Measurements from ENCODE around the gene PRKCH.
A peak's percentile ranks its signal among the peaks of the same experiment; 100 is the strongest.

PRKCH gene

DNA sequence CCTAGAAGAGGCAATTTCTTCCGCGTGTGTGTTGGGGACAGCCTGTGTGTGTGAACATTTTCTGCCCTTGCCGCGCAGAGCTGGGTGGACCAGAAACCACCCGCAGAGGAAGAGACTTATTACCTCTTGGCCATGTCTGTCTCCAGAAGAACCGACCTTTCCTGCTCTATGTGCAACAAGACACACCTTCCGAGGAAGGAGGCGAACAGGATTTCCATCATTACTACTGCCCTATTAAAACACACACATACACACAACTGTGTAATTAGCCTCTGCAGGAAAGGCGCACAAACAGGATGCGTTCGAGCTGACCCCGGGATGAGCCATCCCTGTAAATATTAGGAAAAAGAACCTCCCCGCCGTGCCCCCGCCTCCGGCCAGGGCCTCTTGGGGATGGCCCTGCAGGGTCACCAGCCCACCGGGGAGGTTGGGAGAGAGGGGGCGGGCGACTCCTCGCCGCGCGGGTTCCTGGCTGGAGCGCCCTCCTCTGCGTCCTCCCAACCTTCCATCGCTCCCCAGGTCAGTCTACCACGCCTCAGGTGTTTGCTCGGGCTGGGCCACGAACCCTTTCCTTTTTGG lies 484 bp upstream of the PRKCH start:
- no peak for DNase-seq (ENCODE audit: low read depth)
- peak overlapping the region; percentile 56 for H3K4me3 ChIP-seq (ENCODE audit: low read depth, low read length)
- TF ChIP-seq, protein P1, sequence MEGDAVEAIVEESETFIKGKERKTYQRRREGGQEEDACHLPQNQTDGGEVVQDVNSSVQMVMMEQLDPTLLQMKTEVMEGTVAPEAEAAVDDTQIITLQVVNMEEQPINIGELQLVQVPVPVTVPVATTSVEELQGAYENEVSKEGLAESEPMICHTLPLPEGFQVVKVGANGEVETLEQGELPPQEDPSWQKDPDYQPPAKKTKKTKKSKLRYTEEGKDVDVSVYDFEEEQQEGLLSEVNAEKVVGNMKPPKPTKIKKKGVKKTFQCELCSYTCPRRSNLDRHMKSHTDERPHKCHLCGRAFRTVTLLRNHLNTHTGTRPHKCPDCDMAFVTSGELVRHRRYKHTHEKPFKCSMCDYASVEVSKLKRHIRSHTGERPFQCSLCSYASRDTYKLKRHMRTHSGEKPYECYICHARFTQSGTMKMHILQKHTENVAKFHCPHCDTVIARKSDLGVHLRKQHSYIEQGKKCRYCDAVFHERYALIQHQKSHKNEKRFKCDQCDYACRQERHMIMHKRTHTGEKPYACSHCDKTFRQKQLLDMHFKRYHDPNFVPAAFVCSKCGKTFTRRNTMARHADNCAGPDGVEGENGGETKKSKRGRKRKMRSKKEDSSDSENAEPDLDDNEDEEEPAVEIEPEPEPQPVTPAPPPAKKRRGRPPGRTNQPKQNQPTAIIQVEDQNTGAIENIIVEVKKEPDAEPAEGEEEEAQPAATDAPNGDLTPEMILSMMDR (conservative IDR thresholded peaks at IDR 0.05; ENCODE audit: low read depth, low read length): no peak

DNA sequence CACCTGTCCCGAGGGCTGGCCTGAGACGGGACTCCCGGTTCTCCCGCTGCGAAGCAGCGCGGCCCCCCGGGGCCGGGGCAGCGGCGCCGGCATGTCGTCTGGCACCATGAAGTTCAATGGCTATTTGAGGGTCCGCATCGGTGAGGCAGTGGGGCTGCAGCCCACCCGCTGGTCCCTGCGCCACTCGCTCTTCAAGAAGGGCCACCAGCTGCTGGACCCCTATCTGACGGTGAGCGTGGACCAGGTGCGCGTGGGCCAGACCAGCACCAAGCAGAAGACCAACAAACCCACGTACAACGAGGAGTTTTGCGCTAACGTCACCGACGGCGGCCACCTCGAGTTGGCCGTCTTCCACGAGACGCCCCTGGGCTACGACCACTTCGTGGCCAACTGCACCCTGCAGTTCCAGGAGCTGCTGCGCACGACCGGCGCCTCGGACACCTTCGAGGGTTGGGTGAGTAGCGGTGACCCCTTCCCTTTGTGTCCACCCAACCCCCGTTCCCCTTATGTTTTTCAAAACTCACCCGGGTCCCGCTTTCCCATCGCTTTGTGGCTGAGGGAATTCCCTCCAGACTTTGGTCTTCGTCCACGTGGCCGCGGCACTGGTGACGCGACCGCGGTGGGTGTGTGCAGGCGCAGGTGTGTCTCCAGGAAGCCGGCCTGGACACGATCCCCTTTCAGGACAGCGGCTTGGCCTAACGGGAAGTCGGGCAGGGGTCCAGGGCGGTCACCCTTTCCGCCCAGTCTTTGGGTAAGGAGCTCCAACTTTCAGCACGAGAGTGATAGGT lies 826 bp downstream of the PRKCH start:
- peak overlapping the region; percentile 56 for H3K4me3 ChIP-seq (ENCODE audit: low read depth, low read length)
- DNase-seq (ENCODE audit: low read depth): no peak
- TF ChIP-seq, protein P1 (conservative IDR thresholded peaks at IDR 0.05; ENCODE audit: low read depth, low read length): no peak

DNA sequence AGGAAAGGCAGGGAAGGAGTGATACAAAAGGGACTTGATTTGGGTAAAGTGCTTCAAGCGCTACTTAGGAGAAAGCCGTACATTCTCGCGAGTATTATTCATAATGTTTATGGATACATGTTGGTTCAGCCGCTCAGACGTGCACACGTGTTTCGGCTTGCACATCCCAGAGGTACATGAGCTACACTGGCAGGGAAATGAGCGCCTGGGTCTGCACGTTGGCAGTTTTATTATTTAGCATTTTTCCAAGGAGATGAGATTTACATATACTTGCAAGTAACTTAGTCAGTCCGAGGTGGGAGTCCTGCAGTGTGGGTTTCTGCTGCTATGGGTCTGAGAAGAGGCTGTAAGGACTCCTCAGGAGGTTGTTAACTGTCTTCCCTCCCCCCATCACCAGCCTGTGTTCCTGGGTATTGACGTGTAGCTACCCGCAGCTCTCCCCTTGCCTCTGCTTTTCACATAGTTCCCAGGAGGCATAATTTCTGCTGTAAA lies 1.5 kb downstream of the PRKCH start:
- peak overlapping the region; percentile 56 for H3K4me3 ChIP-seq (ENCODE audit: low read depth, low read length)
- peak; percentile 27 for DNase-seq (ENCODE audit: low read depth)
- TF ChIP-seq, protein P1 (conservative IDR thresholded peaks at IDR 0.05; ENCODE audit: low read depth, low read length): no peak

DNA sequence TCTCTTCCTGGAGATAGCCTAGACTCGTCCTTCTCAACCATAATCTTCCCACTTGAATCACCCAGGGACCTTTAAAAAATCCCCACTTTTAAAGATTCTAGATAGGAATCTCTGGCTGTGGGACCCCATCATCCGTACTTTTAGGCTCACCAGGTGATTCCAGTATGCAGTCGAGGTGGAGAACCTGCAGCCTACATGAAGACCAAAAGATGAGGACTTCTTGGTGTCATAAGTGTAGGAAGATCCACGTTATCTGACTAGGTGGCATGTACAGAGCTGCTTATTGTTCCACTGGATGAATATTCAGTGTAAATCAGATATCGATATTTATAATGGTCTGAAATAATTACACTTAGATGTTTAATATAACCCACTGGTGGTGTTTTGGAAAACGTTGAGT lies 2.6 kb downstream of the PRKCH start:
- no peak for DNase-seq (ENCODE audit: low read depth)
- no peak overlapping the region for H3K4me3 ChIP-seq (ENCODE audit: low read depth, low read length)
- TF ChIP-seq, protein P1 (conservative IDR thresholded peaks at IDR 0.05; ENCODE audit: low read depth, low read length): no peak

DNA sequence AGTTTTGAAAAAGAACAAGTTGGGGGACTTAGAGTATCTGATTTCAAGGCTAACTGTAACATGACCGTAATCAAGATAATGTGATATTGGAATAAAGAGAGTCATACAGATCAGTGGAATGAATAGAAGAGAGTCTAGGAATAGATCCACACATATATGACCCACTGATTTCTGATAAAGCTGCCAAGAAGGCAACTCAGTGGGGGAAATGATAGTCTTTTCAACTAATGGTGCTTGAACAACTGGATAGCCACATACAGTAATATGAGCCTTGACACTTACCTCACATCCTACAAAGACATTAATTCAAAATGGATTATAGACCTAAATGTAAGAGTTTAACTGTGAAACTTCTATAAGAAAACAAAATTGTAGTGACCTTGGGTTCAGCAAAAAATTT lies 3.8 kb downstream of the PRKCH start:
- H3K4me3 ChIP-seq (ENCODE audit: low read depth, low read length): no peak overlapping the region
- TF ChIP-seq, protein P1 (conservative IDR thresholded peaks at IDR 0.05; ENCODE audit: low read depth, low read length): no peak
- DNase-seq (ENCODE audit: low read depth): no peak

DNA sequence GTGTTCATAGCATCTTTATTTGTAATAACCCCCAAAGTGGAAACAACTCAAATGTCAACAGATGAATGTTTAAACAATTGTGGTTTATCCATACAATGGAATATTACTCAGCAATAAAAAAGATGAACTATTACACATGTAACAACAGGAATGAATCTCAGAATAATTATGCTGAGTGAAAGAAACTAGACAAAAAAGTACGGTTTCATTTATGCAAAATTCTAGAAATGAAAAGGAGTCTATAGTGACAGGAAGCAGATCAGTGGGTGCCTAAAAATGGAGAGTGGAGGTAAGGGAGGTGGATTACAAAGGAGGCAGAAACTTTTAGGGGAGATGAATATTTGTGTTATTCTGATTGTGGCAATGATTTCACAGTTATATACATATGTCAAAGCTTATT lies 4.8 kb downstream of the PRKCH start:
- DNase-seq (ENCODE audit: low read depth): no peak
- TF ChIP-seq, protein P1 (conservative IDR thresholded peaks at IDR 0.05; ENCODE audit: low read depth, low read length): no peak
- H3K4me3 ChIP-seq (ENCODE audit: low read depth, low read length): no peak overlapping the region
